Vagina (tissue), 2 donors: Measurements from ENCODE around the gene RGS17.
"Not testable (repeated sequence)": the region's sequence is repeated elsewhere in the genome, so short reads cannot be mapped to it uniquely, and the experiment has no call there.

Source experiments
- CTCF ChIP-seq, 3 experiments: fragments of 450-650 bp in 2 of 3; fragments of 200-600 bp in 1 of 3; sonication (generic) in 1 of 3; IDR thresholded peaks; one replicate each; pipeline ENCODE4 v1.5.1; 2017 to 2019; ENCODE audit warnings: antibody characterized with exemption in 3 of 3, mild to moderate bottlenecking in 2 of 3, moderate library complexity in 2 of 3
- POLR2A ChIP-seq, 2 donors: fragments of 450-650 bp; IDR thresholded peaks; one replicate each; pipeline ENCODE4 v1.6.1; 2017; ENCODE audit warnings: antibody characterized with exemption in 2 of 2, mild to moderate bottlenecking in 2 of 2, moderate library complexity in 2 of 2
- POLR2AphosphoS5 ChIP-seq, 2 donors: sonication (generic); formaldehyde crosslinking; IDR thresholded peaks; one replicate each; pipeline ENCODE4 v1.9.0; 2017; ENCODE audit warnings: antibody characterized with exemption in 2 of 2, mild to moderate bottlenecking in 2 of 2, low read depth in 1 of 2; ENCODE audit not compliant: insufficient read depth in 1 of 2

DNA sequence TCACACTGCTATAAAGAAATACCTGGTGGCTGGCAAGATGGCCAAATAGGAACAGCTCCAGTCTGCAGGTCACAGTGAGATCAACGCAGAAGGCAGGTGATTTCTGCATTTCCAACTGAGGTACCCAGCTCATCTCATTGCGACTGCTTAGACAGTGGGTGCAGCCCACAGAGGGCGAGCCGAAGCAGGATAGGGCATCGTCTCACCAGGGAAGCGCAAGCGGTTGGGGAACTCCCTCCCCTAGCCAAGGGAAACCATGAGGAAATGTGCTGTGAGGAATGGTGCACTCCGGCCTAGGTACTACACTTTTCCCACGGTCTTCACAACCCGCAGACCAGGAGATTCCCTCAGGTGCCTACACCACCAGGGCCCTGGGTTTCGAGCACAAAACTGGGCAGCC lies 20.5 kb downstream of the RGS17 start:
- TF ChIP-seq CTCF (IDR thresholded peaks at IDR 0.05); POLR2A (IDR thresholded peaks at IDR 0.05); POLR2AphosphoS5 (IDR thresholded peaks at IDR 0.05; ENCODE audit: insufficient read depth in 1 of 2, low read depth in 1 of 2): not testable (repeated sequence)
